GM19328 (cell line): Measurements from ENCODE around the gene SPEM1.

ENCODE experiments used
- ATAC-seq: cut with Tn5 transposase; IDR thresholded peaks from one replicate; pipeline ENCODE4 v1.9.1; 2021; ENCODE audit warnings: mild to moderate bottlenecking, moderate library complexity; ENCODE audit not compliant: unreplicated experiment

The SPEM1 gene

GRCh38 chr17:7439462-7440112 lies 19.5 kb downstream of the SPEM1 start, which contains the start of gene FGF11:
Gene FGF11, plus strand, starts transcription at chr17:7439512. Its CDS starts 109 bp downstream, at chr17:7439621.
- no peak for ATAC-seq

GRCh38 chr17:7440113-7440833 lies 20.1 kb downstream of the SPEM1 start:
- no peak for ATAC-seq

DNA sequence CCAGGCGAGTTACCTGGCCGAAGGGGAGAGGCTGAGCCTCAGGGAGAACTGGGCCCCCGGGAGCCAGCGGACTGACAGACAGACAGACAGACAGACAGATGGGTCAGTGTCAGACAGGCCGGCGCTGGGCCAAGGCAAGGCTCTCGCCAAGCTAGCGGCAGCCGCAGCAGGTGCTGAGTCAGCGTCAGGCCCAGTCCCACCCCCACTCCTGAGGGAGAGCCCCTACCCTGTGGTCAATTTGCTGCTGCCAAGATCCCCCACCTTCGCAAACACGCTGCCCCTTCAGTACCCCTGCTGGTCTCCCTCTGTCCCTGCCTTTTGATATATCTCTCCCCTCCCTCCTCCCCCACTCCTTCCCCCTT lies 20.7 kb downstream of the SPEM1 start:
- ATAC-seq: no peak

GRCh38 chr17:7441266-7441665 lies 21.1 kb downstream of the SPEM1 start:
- no peak for ATAC-seq

DNA sequence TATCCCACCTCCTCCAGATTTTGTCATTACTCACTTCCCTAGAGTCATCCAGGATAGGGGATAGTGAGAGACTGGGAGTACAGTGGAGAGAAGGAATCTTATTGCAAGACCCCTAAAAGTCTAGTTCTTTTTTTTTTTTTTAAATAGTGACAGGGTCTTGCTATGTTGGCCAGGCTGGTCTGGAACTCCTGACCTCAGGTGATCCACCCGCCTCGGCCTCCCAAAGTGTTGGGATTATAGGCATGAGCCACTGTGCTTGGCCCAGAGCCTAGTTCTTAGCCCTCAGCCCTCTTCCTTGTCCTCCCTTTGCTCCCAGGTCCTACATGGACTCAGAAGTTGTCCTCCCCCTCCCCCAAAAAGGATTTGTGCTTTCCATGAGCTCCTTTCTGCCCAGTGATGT lies 22.0 kb downstream of the SPEM1 start:
- ATAC-seq: no peak

DNA sequence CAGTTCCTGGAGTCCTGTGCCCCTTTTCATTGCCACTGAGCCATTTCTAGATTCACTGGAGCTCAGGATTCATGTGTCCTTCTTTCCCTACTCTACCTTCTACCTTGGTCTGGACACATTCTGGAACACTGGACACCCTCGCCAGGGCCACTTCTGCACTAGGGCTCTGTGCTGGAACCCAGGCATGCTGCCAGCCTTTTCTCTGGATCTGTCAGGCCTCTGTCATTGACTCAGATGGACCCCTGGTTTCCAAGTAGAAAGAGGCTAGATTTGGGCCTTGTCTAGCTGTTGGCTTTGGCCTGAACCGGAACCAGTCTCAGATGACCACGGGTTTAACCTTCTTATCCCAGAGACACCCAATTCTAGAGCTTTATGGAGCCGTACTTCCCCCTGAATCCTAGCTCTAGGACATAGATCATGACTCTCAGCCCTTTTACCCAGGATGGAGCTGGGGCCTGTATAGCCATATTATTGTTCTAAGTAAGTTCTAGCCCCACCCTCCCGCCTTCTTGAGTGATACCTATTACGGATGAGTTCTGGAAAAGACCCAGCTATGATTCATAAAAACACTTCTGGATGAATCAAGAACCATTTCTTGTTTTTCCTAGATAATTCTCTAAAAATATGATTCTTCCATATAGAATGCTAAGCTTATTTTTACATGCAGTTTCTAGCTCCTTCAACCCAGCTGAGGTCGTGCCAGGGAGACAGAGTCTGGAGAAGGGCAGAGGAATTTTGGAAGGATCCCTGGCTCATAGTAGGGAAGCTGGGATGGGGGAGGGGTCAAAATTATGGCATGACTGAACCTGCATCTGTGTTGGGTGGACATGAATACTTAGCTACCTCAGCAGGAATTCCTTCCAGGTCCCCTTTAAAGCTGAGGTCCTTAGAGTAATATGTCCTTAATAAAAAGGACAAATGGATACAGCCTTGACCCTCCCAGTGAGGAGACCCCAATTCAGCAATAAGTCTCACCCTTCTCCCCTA lies 23.7 kb downstream of the SPEM1 start:
- ATAC-seq: no peak

DNA sequence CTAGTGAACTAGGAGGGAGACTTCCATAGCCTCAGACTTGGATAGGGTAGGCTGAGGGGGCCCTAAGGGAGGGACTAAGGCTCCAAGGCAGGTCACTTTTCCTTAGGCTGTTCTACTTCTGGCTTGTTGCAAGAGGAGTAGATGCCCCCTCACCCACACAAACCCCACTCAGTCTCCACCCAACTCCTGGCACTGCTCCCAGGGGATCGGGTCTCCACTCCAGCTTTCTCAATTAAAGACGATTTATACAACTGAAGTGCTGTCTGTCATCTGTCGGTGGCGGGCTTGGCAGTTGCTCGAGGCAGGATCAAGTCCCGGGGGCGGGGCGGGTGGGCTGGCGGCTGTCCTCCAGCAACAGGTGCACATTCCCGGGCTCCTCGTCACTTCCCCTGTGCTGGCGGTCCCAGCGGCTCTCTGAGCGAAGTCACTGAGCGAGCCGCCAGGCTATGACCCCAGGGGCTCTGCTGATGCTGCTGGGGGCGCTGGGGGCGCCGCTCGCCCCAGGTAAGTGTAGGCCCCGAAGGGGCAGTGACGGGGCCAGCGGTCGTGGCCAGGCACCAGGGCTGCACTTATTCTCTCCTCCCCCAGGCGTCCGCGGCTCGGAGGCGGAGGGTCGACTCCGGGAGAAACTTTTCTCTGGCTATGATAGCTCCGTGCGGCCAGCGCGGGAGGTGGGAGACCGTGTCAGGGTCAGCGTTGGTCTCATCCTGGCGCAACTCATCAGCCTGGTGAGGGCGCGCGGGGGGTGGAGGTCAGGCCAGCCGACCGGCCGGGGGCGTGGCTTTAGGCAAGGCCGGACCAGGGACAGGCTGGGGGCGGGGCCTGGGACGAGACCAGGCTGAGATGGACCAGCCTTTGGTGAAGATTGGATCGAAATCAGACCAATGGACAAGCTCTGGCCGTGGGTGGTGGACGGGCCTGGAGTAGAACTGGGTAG lies 24.8 kb downstream of the SPEM1 start, which contains the start of gene CHRNB1:
TSS of gene CHRNB1 (plus strand) at position 380 of the 937 bp plus-strand sequence. CDS start at position 447, 67 bp downstream.
- no peak for ATAC-seq

- ATAC-seq: no peak
Observed at GRCh38 chr17:7445619-7445968, 25.5 kb downstream of the SPEM1 start.

- no peak for ATAC-seq
Observed at GRCh38 chr17:7448461-7448860, 28.3 kb downstream of the SPEM1 start.

- ATAC-seq: no peak
Observed at GRCh38 chr17:7459961-7460545, 39.9 kb downstream of the SPEM1 start.

DNA sequence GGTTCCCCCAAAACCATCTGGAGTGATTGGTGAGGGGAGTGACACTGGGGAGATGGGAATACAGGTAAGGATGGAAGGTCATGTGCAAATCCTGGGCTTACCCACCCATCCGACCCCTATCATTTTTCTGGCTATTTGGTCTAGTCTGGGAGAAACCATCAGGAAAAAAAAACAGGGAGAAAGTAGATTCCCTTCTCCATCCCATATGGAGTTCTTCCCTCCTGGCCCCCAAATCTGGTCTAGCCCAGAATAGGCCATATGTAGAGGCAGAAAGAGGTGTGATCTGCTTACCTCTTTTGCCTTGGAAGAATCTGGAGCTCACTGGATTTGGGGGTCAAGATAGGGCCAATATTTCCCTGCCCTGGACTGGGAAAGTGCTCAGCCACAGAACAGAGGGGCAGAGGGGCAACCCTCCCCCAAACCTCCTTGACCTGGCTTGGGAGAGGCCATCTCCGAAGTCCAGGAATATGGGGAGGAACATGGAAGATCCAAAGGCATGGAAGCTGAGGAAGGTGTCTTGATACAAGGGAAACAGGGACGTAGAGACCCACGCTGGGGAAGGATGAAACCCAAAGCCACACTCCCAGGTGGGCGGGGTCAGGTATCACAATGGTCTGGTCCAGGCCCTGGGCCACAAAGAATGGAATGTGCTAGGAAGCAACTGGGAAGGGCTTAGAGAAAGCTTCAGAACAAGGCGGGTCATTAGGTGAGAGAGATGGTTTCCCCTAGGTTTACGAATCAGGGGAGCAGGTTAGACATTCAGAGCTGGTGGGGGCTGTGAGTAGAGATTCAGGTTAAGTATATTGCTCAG lies 40.9 kb downstream of the SPEM1 start:
- no peak for ATAC-seq

- ATAC-seq: no peak
Observed at GRCh38 chr17:7462474-7463371, 42.6 kb downstream of the SPEM1 start.

GRCh38 chr17:7463372-7463846 lies 43.3 kb downstream of the SPEM1 start:
- ATAC-seq: no peak

DNA sequence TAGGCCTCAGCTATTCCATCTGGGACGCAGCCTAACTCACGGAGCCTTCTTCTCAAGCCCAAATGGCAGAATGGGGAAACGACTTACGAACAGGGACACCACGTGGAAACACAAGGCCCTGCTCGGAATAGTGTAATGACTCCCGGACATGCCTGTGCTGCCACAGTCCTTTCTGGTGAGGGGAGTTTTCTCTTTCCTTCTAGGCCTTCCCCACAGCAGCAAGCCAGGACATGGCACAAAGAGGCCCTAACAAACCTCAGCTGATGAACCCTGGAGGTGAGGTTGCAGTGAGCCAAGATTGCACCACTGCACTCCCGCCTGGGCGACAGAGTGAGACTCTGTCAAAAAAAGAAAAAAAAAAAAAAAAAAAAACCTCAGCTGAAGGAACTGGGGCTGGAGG lies 44.0 kb downstream of the SPEM1 start:
- ATAC-seq: no peak

DNA sequence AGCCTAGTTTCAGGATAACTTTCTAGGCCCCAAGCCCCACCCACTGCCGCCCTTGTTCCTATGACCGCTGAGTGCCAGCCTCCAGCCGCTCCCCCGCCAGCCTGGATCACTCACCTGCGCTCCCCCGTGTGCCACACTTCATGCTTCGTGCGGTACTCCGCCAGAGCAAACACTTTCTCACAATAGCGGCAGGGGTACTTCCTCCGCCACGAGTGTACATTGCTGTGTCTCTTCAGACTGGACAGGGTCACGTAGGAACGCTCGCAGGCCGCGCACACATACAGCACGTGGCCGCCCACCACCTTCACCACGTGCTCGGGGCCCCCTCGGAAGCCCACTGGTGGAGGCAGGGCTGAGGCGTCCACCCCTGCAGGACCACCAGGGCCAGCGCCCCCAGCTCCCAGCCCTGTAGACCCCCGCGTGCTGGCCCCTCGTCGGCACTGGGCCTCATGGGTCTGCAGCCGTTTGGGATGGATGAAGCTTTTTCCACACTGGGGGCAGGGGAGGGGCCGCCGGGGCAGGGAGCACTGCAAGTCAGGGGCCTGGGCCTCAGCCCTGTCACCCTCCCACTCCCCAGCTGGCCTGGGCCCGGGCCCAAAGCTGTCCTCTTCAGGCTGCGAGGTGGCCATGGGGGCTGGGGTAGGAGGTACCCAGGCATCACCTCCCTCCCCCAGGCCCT lies 45.6 kb downstream of the SPEM1 start:
- ATAC-seq: no peak

- no peak for ATAC-seq
Observed at GRCh38 chr17:7466318-7466638, 46.2 kb downstream of the SPEM1 start.

DNA sequence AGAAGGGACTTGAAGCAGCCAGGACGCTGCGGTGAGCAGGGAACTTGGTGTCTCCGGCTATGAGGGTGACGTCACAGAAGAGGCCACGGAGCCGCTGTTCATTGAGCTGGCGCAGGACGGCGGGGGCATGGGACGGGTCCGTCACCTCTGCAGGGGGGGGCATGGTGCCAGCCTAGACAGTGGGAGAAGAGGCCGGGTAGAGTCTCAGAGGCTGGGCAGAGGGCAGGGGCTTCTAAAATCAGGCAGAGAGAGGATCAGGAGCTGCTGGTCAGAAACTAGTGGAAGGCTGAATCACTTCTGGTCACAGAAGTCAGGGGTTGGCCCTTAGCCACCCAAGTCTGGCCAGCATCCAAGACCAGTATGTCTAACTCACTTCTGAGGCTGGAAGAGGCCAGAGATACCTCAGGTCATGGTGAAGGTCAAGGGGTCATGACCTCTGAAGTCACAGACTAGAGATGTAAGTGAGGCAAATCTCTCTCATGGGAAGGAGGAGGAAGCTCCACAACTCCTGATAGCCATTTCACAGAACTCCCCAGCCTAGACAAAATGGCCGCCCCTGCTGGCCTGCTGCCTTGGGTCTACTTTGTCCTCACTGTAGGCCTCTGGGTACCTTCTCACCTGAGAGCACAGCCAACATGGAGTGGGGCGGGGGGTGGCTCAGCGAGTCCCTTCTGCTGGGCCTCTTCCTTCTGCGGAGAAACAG lies 46.7 kb downstream of the SPEM1 start:
- no peak for ATAC-seq
